ENCODE results near the gene CDC73.

GRCh38 chr1:193115629-193116227, 6.1 kb upstream of the CDC73 start:
- TF ChIP-seq CTCF (IDR thresholded peaks at IDR 0.05) (no peak), EP300 (IDR thresholded peaks at IDR 0.05; ENCODE audit: low read depth) (no peak)

All from transverse colon (tissue), 3 donors.